Measurements from ENCODE around the gene CDC40. TPM values are rescaled to one million over a fixed set of nuclear protein-coding genes. Genes with fewer than 3 reads are reported as not detected.

The CDC40 gene
- total RNA-seq, 1 donor from 2014 or later = 37.3 TPM

DNA sequence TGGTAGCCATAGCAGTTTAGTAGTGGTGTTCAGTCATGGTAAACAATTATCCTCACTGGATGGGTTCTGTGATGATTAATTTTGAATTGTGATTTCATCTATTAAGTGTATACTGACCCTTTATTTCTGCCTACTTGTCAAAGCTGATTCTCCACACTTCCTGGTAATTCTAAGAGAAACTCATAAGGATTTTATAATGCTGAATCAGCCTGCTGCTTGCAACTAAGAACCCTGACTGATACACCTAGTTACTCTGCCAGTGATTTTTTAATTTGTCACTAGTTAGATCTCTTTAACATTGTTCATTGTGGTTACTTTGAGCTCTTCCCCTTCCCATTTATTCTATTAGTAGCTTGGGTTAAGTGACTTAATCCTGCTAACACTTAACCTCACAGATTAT, 8.6 kb downstream of the CDC40 start:
- Mint-ChIP-seq H3K9me3 (no peaks in the 10 kb centered on the region), H3K27me3 (no peaks in the 10 kb centered on the region), H3K36me3 (ENCODE audit: low read depth) (peaks cover 25% of the 10 kb centered on the region), H3K4me3 (no peak overlapping the region), H3K4me1 (peaks cover 41% of the 10 kb centered on the region), H3K27ac (no peak overlapping the region)
- intact Hi-C loops (cut with micrococcal nuclease) = no loop called here
- DNase-seq (no peak), ATAC-seq (ENCODE audit: low read depth) (no peak)
- CTCF ChIA-PET = interaction anchor here (0.5 to 1.2 kb wide), 3 partner anchors 9 to 149 kb away, joined by 3 read pairs; no protein-coding TSS in a partner anchor
- TF ChIP-seq, protein P1, sequence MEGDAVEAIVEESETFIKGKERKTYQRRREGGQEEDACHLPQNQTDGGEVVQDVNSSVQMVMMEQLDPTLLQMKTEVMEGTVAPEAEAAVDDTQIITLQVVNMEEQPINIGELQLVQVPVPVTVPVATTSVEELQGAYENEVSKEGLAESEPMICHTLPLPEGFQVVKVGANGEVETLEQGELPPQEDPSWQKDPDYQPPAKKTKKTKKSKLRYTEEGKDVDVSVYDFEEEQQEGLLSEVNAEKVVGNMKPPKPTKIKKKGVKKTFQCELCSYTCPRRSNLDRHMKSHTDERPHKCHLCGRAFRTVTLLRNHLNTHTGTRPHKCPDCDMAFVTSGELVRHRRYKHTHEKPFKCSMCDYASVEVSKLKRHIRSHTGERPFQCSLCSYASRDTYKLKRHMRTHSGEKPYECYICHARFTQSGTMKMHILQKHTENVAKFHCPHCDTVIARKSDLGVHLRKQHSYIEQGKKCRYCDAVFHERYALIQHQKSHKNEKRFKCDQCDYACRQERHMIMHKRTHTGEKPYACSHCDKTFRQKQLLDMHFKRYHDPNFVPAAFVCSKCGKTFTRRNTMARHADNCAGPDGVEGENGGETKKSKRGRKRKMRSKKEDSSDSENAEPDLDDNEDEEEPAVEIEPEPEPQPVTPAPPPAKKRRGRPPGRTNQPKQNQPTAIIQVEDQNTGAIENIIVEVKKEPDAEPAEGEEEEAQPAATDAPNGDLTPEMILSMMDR (IDR thresholded peaks at IDR 0.05) = no peak
- POLR2A ChIA-PET = interaction anchor here (0.9 to 1.3 kb wide), 3 partner anchors 9 to 13 kb away, joined by 3 to 4 read pairs (median 3); partner anchors contain the start of genes CDC40 and WASF1

DNA sequence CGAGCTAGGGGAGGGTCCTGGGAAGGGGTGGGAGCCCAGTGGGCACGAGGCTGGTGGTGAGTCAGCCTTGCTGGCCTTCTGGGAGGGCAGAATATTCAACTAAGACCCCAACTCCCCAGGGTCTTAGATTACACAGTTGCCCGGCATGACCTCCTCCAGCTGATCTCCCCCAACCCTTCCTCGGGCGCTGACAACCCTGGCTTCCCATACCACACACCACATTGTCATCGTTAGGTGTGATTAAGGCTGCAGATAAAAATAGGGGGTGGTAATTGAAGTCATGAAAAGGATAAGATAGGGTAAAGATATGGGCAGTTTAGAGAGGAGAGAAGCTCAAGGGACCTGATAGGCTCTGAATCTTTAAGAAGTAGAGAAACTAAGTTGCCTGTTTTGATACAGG, 10.5 kb downstream of the CDC40 start:
- intact Hi-C loops (cut with micrococcal nuclease) = no loop called here
- CTCF ChIA-PET = no interaction called here

DNA sequence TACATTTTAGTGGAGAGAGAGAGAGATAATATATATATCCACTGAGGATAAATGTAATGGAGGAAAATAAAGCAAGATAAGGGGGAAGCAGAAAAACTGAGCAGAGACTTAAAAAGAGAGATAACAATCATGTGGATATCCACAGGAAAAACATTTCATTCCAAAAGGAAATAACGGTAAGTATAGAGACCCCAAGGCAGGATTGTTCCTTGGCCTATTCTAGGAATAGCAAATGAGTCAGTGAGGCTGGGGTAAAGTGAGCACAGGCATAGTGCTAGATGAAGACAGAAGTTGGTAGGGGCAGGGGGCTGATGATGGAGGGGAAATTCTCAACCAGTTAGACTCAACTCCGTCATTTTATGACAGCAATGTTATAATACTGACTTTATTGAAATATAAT, 11.2 kb downstream of the CDC40 start:
- H3K27ac Mint-ChIP-seq = no peak overlapping the region
- DNase-seq (no peak), ATAC-seq (ENCODE audit: low read depth) (no peak)
- H3K4me1 Mint-ChIP-seq = peaks cover 37% of the 10 kb centered on the region
- intact Hi-C loops (cut with micrococcal nuclease) = no loop called here
- H3K27me3 Mint-ChIP-seq = no peaks in the 10 kb centered on the region
- H3K36me3 Mint-ChIP-seq (ENCODE audit: low read depth) = peaks cover 27% of the 10 kb centered on the region
- ChIA-PET CTCF (no interaction called here), POLR2A (interaction anchor here (0.6 kb wide), 1 partner anchor 27 kb away, joined by 4 read pairs; no protein-coding TSS in a partner anchor)
- TF ChIP-seq, protein P1 (IDR thresholded peaks at IDR 0.05) = no peak
- H3K4me3 Mint-ChIP-seq = no peak overlapping the region
- H3K9me3 Mint-ChIP-seq = no peaks in the 10 kb centered on the region

More for the DNA sequence above, 10.5 kb downstream of the CDC40 start:
- H3K36me3 Mint-ChIP-seq (ENCODE audit: low read depth) = peaks cover 30% of the 10 kb centered on the region
- no peak for DNase-seq
- no peak overlapping the region for H3K27ac Mint-ChIP-seq
- ATAC-seq (ENCODE audit: low read depth) = no peak
- TF ChIP-seq, protein P1 (IDR thresholded peaks at IDR 0.05) = no peak
- H3K4me3 Mint-ChIP-seq = no peak overlapping the region
- H3K9me3 Mint-ChIP-seq = no peaks in the 10 kb centered on the region
- H3K27me3 Mint-ChIP-seq = no peaks in the 10 kb centered on the region
- POLR2A ChIA-PET = interaction anchor here (0.6 kb wide), 1 partner anchor 28 kb away, joined by 4 read pairs; no protein-coding TSS in a partner anchor
- peaks cover 40% of the 10 kb centered on the region for H3K4me1 Mint-ChIP-seq

DNA sequence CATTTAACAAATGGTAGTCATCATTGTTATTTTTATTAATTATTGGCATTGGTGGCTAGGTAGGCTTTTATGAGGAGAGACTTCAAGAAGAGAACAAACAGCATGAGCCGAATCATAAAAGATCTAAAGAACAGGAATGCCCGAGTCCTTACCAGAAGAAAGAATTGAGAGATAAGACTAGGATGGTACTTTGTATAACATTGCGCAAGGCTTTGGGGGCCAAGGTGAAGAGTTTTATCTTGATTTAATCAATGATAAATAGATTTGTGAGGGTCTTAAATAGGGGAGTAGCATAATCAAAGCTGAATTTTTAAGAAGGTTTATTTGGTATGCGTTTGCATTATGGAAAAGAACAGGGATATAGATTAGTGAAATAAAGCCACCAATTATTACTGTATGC, 15.4 kb downstream of the CDC40 start:
- intact Hi-C loops (cut with micrococcal nuclease) = no loop called here
- peaks cover 32% of the 10 kb centered on the region for H3K4me1 Mint-ChIP-seq
- no peak overlapping the region for H3K27ac Mint-ChIP-seq
- no peaks in the 10 kb centered on the region for H3K27me3 Mint-ChIP-seq
- DNase-seq (no peak), ATAC-seq (ENCODE audit: low read depth) (no peak)
- no peak overlapping the region for H3K4me3 Mint-ChIP-seq
- CTCF ChIA-PET = no interaction called here
- POLR2A ChIA-PET = interaction anchor here (0.6 kb wide), 1 partner anchor 9 kb away, joined by 3 read pairs; no protein-coding TSS in a partner anchor
- TF ChIP-seq, protein P1 (IDR thresholded peaks at IDR 0.05) = no peak
- H3K9me3 Mint-ChIP-seq = no peaks in the 10 kb centered on the region
- H3K36me3 Mint-ChIP-seq (ENCODE audit: low read depth) = peaks cover 37% of the 10 kb centered on the region

DNA sequence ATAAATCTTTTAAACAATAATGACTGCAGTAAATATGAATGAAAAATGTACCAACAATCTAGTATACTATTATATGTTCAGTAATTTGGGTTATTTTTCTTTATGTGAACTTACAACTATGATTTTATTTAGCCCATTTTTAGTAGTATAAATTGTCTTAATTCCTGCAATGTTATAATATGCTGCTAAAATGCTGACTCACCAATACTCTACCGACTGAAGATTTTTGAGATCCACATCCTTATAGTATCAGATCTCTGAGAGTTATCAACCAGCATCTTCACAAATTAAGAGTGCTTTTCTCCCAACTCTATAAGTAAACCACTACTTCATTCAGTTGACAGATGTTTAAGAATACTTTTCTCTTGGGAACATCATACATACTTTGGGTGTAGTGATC, 16.6 kb downstream of the CDC40 start:
- POLR2A ChIA-PET = no interaction called here
- no peak overlapping the region for H3K4me3 Mint-ChIP-seq
- DNase-seq = no peak
- peaks cover 37% of the 10 kb centered on the region for H3K36me3 Mint-ChIP-seq (ENCODE audit: low read depth)
- intact Hi-C loops (cut with micrococcal nuclease) = no loop called here
- CTCF ChIA-PET = no interaction called here
- ATAC-seq (ENCODE audit: low read depth) = no peak
- H3K27ac Mint-ChIP-seq = no peak overlapping the region
- H3K9me3 Mint-ChIP-seq = no peaks in the 10 kb centered on the region
- H3K4me1 Mint-ChIP-seq = peaks cover 43% of the 10 kb centered on the region
- TF ChIP-seq, protein P1 (IDR thresholded peaks at IDR 0.05) = no peak
- H3K27me3 Mint-ChIP-seq = no peaks in the 10 kb centered on the region
